OCI-LY3 (cell line): Measurements from ENCODE around the gene TMEM234.

Experiments used
- H2AFZ ChIP-seq: fragments of 200-600, 300-600 bp; shearing (Covaris generic); 2 replicates; pipeline ENCODE4 v1.6.0; 2014; ENCODE audit warnings: antibody characterized with exemption, low read depth, low read length
- H3K27ac ChIP-seq: fragments of 200-600, 300-600 bp; sonication (generic); 2 replicates; pipeline ENCODE4 v1.5.1; 2014; ENCODE audit warnings: mild to moderate bottlenecking, low read length, moderate library complexity, mixed read lengths
- H3K27me3 ChIP-seq: fragments of 200-600, 300-600 bp; sonication (generic); 2 replicates; pipeline ENCODE4 v1.6.1; 2014; ENCODE audit warnings: low read depth, low read length, mixed read lengths
- H3K36me3 ChIP-seq: fragments of 200-600, 300-600 bp; sonication (generic); replicated peaks from 2 replicates; pipeline ENCODE3; 2014; ENCODE audit warnings: low read depth, low read length, mixed read lengths
- H3K4me1 ChIP-seq: fragments of 300-600, 200-600 bp; sonication (generic); 2 replicates; pipeline ENCODE4 v1.6.1; 2014; ENCODE audit warnings: low read length, mixed read lengths
- H3K4me2 ChIP-seq: fragments of 200-600, 300-600 bp; sonication (generic); 2 replicates; pipeline ENCODE4 v1.6.1; 2014; ENCODE audit warnings: low read length, mixed read lengths
- H3K4me3 ChIP-seq: fragments of 300-600, 200-600 bp; sonication (generic); 2 replicates; pipeline ENCODE4 v1.5.1; 2014; ENCODE audit warnings: antibody characterized with exemption, mild to moderate bottlenecking, low read length, moderate library complexity
- H3K79me2 ChIP-seq: fragments of 300-600, 200-600 bp; shearing (Covaris generic); 2 replicates; pipeline ENCODE4 v1.6.1; 2014; ENCODE audit warnings: mild to moderate bottlenecking, low read length, mixed read lengths
- H3K9ac ChIP-seq: fragments of 300-600, 200-600 bp; shearing (Covaris generic); 2 replicates; pipeline ENCODE4 v1.6.0; 2014; ENCODE audit warnings: mild to moderate bottlenecking, low read length, moderate library complexity
- H3K9me3 ChIP-seq: fragments of 200-600, 300-600 bp; shearing (Covaris generic); 2 replicates; pipeline ENCODE4 v1.6.1; 2014; ENCODE audit warnings: low read length, mixed read lengths; ENCODE audit not compliant: insufficient read depth
- H4K20me1 ChIP-seq: fragments of 200-600, 300-600 bp; sonication (generic); 2 replicates; pipeline ENCODE4 v1.6.1; 2016; ENCODE audit warnings: low read length, mixed read lengths; ENCODE audit not compliant: insufficient read depth
- CTCF ChIP-seq: fragments of 200-600, 300-600 bp; sonication (generic); IDR thresholded peaks from 2 replicates; pipeline ENCODE4 v1.5.1; 2014; ENCODE audit warnings: antibody characterized with exemption, low read length, low read depth
- EZH2phosphoT487 ChIP-seq: fragments of 200-600 bp; shearing (Covaris generic); IDR thresholded peaks from 2 replicates; pipeline ENCODE4 v1.6.1; 2018; ENCODE audit warnings: antibody characterized with exemption, mixed run types, low read depth

The TMEM234 gene

GRCh38 chr1:32208469-32208868 lies 13.7 kb downstream of the TMEM234 start:
- Histone ChIP-seq H3K27me3 (no peaks in the 10 kb centered on the region), H3K4me2 (no peak overlapping the region), H4K20me1 (no peaks in the 10 kb centered on the region), H3K4me1 (peaks cover 30% of the 10 kb centered on the region), H3K4me3 (no peak overlapping the region), H3K9ac (no peak overlapping the region), H3K9me3 (no peaks in the 10 kb centered on the region), H2AFZ (no peak overlapping the region), H3K36me3 (peaks cover 23% of the 10 kb centered on the region), H3K79me2 (peaks cover 3% of the 10 kb centered on the region; the same call in 1 of the 2 replicates), H3K27ac (no peak overlapping the region)
- TF ChIP-seq CTCF, result no peak
- no peak for TF ChIP-seq EZH2phosphoT487

- peak within 1 kb of the TSS; percentile 66 for H3K4me2 ChIP-seq
- no peaks in the 10 kb centered on the region for H4K20me1 ChIP-seq
- no peaks in the 10 kb centered on the region for H3K27me3 ChIP-seq
- H3K9ac ChIP-seq, result peak within 1 kb of the TSS; percentile 55; the same call in 1 of the 2 replicates
- no peaks in the 10 kb centered on the region for H3K9me3 ChIP-seq
- H3K79me2 ChIP-seq, result peaks cover 23% of the 10 kb centered on the region
- peaks cover 40% of the 10 kb centered on the region for H3K4me1 ChIP-seq
- H2AFZ ChIP-seq, result no peak within 1 kb of the TSS
- peak within 1 kb of the TSS; percentile 76 for H3K4me3 ChIP-seq
- TF ChIP-seq EZH2phosphoT487 (no peak), CTCF (no peak)
- H3K27ac ChIP-seq, result no peak within 1 kb of the TSS
- H3K36me3 ChIP-seq, result peaks cover 26% of the 10 kb centered on the region
Observed at GRCh38 chr1:32205401-32206370, 16.5 kb downstream of the TMEM234 start, which contains the start of gene IQCC. Gene IQCC, plus strand, starts transcription at chr1:32205671. Its CDS starts 11 bp downstream, at chr1:32205682.

- TF ChIP-seq CTCF, result no peak
- TF ChIP-seq EZH2phosphoT487, result no peak
- Histone ChIP-seq H3K9ac (0 out of 2 replicates have a peak overlapping the region, but pooled peaks have one; percentile 10), H2AFZ (no peak overlapping the region), H4K20me1 (no peaks in the 10 kb centered on the region), H3K4me3 (peak overlapping the region; percentile 76), H3K9me3 (no peaks in the 10 kb centered on the region), H3K4me1 (peaks cover 43% of the 10 kb centered on the region), H3K36me3 (peaks cover 26% of the 10 kb centered on the region), H3K4me2 (peak overlapping the region; percentile 66), H3K27ac (no peak overlapping the region), H3K79me2 (peaks cover 23% of the 10 kb centered on the region), H3K27me3 (no peaks in the 10 kb centered on the region)
Observed at GRCh38 chr1:32204943-32205361, 17.2 kb downstream of the TMEM234 start.
